Prostate gland (tissue), 2 donors: ENCODE results near the gene WDR83. TPM values are rescaled to one million over a fixed set of nuclear protein-coding genes. Genes with fewer than 3 reads are reported as not detected.

Experiments used
- DNase-seq: peaks from one replicate; pipeline ENCODE4 v3.0.0-alpha.2; 2019; ENCODE audit warnings: low spot score
- H3K27ac ChIP-seq, 2 donors: fragments of 200-600 bp; sonication (generic); 2 replicates each; pipeline ENCODE4 v1.5.1; 2017 to 2019
- H3K27me3 ChIP-seq: fragments of 200-600 bp; sonication (generic); replicated peaks from 2 replicates; pipeline ENCODE4 v1.5.1; 2019; ENCODE audit not compliant: insufficient read depth
- H3K36me3 ChIP-seq, 2 donors: fragments of 200-600 bp; sonication (generic); 1 replicate in 1 of 2; 2 replicates in 1 of 2; pipeline versions ENCODE4 v1.5.1 to v1.8.1; 2017 to 2019
- H3K4me1 ChIP-seq: fragments of 200-600 bp; sonication (generic); replicated peaks from 2 replicates; pipeline ENCODE4 v1.5.1; 2019
- H3K4me3 ChIP-seq, 2 donors: fragments of 200-600 bp; sonication (generic); 2 replicates each; pipeline ENCODE4 v1.5.1; 2017 to 2019
- H3K9me3 ChIP-seq: fragments of 200-600 bp; sonication (generic); 2 replicates; pipeline ENCODE4 v1.5.1; 2017
- CTCF ChIP-seq, 4 experiments: fragments of 200-600 bp in 2 of 4; fragments of 450-650 bp in 2 of 4; sonication (generic) in 2 of 4; IDR thresholded peaks; 1 replicate in 3 of 4; 2 replicates in 1 of 4; pipeline ENCODE4 v1.5.1; 2016 to 2019; ENCODE audit warnings: antibody characterized with exemption in 4 of 4, mild to moderate bottlenecking in 2 of 4, moderate library complexity in 2 of 4
- POLR2A ChIP-seq: fragments of 450-650 bp; IDR thresholded peaks from one replicate; pipeline ENCODE4 v1.6.1; 2016; ENCODE audit warnings: antibody characterized with exemption, mild to moderate bottlenecking
- POLR2AphosphoS5 ChIP-seq: sonication (generic); formaldehyde crosslinking; IDR thresholded peaks from one replicate; pipeline ENCODE4 v1.6.1; 2017; ENCODE audit warnings: antibody characterized with exemption
- WGBS: methylation state at CpG from one replicate; pipeline ENCODE4 v1.1.5; 2018; 5-methylcytosine and 5-hydroxymethylcytosine counted together
- intact Hi-C: fragments of 100-400 bp; cut with DNase I; formaldehyde crosslinking; loops from one replicate; pipeline ENCODE4 v1.14.2; 2022
- total RNA-seq, 2 donors: library from RNA; depleted of rRNA; stranded (reverse); fragments of >200 nt; gene quantifications; one replicate each; pipeline ENCODE4 v1.1.0, GENCODE V29; 2016

Gene WDR83
- total RNA-seq, 2 donors from 2014 or later: 14.9 to 16.2 TPM

GRCh38 chr19:12646551-12646950 lies 20.1 kb upstream of the WDR83 start:
- no peak for DNase-seq
- Histone ChIP-seq H3K4me3 (no peak overlapping the region), H3K9me3 (no peaks in the 10 kb centered on the region), H3K36me3 (no peaks in the 10 kb centered on the region), H3K4me1 (peaks cover 5% of the 10 kb centered on the region), H3K27ac (no peak overlapping the region), H3K27me3 (no peaks in the 10 kb centered on the region)
- TF ChIP-seq CTCF (IDR thresholded peaks at IDR 0.05) (no peak), POLR2AphosphoS5 (no peak), POLR2A (no peak)
- intact Hi-C loops: no loop called here
- WGBS: 85% methylated on average over 10 of the region's 10 CpGs

DNA sequence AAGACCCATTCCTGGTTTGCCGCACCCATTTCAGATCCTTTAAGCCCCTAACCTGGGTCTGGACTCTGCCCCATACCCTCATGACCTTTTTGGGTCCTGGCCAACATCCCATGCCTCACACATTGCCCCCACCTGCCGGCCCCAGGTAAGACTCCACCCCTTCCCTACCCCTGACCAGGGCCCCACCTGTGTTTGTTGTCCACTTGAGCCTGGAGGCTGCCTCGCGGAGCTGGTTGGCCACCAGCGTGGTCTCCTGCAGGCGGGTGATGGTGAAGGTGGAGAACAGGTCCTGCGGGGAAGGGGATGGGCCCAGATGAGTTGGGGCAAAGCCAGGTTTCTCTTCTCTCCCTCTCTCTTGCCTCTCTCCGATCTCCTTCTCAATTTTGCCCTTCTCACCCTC lies 19.6 kb upstream of the WDR83 start:
- H3K27me3 ChIP-seq: no peaks in the 10 kb centered on the region
- no peak overlapping the region for H3K4me3 ChIP-seq
- H3K9me3 ChIP-seq: no peaks in the 10 kb centered on the region
- intact Hi-C loops: no loop called here
- DNase-seq: no peak
- no peak overlapping the region for H3K27ac ChIP-seq
- no peak for TF ChIP-seq POLR2A
- no peak for TF ChIP-seq POLR2AphosphoS5
- no peak for TF ChIP-seq CTCF (IDR thresholded peaks at IDR 0.05)
- peaks cover 5% of the 10 kb centered on the region for H3K4me1 ChIP-seq
- H3K36me3 ChIP-seq: no peaks in the 10 kb centered on the region
- 70% methylated on average over 8 of the region's 8 CpGs for WGBS

GRCh38 chr19:12647490-12648071 lies 19.0 kb upstream of the WDR83 start:
- H3K9me3 ChIP-seq: no peaks in the 10 kb centered on the region
- no peaks in the 10 kb centered on the region for H3K36me3 ChIP-seq
- peak overlapping the region; percentile 12 to 20 for H3K4me3 ChIP-seq
- WGBS: 13% methylated on average over 31 of the region's 31 CpGs
- no peak overlapping the region for H3K27ac ChIP-seq
- H3K27me3 ChIP-seq: no peaks in the 10 kb centered on the region
- no peak for TF ChIP-seq POLR2A
- TF ChIP-seq POLR2AphosphoS5: no peak
- TF ChIP-seq CTCF (IDR thresholded peaks at IDR 0.05): no peak
- intact Hi-C loops: no loop called here
- peak; percentile 33 for DNase-seq
- H3K4me1 ChIP-seq: peaks cover 5% of the 10 kb centered on the region

DNA sequence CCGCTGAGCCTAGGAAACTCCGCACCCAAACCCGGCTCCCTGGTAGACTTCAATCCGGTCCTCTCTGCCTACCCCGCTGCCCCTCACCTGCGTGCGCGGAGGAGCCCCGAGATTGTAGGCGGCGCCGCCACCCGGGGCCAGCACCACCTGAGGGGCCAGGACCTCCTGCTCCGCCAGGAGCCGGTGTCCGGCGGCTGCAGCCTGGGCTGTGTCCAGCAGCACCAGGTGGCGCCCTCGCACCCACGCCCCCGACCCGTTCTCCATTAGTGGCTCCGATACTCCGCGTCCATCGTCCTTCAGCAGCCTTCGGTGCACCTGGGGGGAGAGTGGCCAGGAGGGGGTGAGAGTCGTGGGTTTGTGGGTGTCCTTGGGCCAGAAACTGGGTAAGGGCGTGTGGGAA lies 18.5 kb upstream of the WDR83 start:
- WGBS: 20% methylated on average over 26 of the region's 29 CpGs
- Histone ChIP-seq H3K9me3 (no peaks in the 10 kb centered on the region), H3K27me3 (no peaks in the 10 kb centered on the region), H3K36me3 (no peaks in the 10 kb centered on the region), H3K4me3 (peak overlapping the region; percentile 12 to 20), H3K4me1 (peaks cover 5% of the 10 kb centered on the region), H3K27ac (no peak overlapping the region)
- no peak for DNase-seq
- no peak for TF ChIP-seq POLR2A
- TF ChIP-seq CTCF (IDR thresholded peaks at IDR 0.05): peak in 1 of 4 experiments; percentile 29
- intact Hi-C loops: no loop called here

GRCh38 chr19:12649941-12650340 lies 16.7 kb upstream of the WDR83 start:
- TF ChIP-seq POLR2AphosphoS5: no peak
- no peak for TF ChIP-seq CTCF (IDR thresholded peaks at IDR 0.05)
- no peak for TF ChIP-seq POLR2A
- no peaks in the 10 kb centered on the region for H3K27me3 ChIP-seq
- 96% methylated on average over 10 of the region's 10 CpGs for WGBS
- intact Hi-C loops: no loop called here
- peaks cover 5% of the 10 kb centered on the region for H3K4me1 ChIP-seq
- H3K27ac ChIP-seq: no peak overlapping the region
- no peak for DNase-seq
- H3K9me3 ChIP-seq: no peaks in the 10 kb centered on the region
- no peaks in the 10 kb centered on the region for H3K36me3 ChIP-seq
- H3K4me3 ChIP-seq: no peak overlapping the region
